Measurements from ENCODE around the gene INPP5A. TPM values are rescaled to one million over a fixed set of nuclear protein-coding genes. Genes with fewer than 3 reads are reported as not detected.

INPP5A gene
- total RNA-seq, 3 donors from 2014 or later, result 26.6 to 50.6 (median 38.7) TPM

- no peak overlapping the region for H3K27ac ChIP-seq
- intact Hi-C loops (cut with DNase I; ENCODE audit: low total_unique reads), result no loop called here
Measured at GRCh38 chr10:132726194-132726593, 188.6 kb downstream of the INPP5A start.

GRCh38 chr10:132726951-132727350 lies 189.4 kb downstream of the INPP5A start:
- no peaks in the 10 kb centered on the region for H3K9me3 ChIP-seq
- H3K27ac ChIP-seq, result no peak overlapping the region
- TF ChIP-seq POLR2AphosphoS5 (IDR thresholded peaks at IDR 0.05) (no peak), POLR2A (IDR thresholded peaks at IDR 0.05) (no peak)
- TF ChIP-seq, protein P1, sequence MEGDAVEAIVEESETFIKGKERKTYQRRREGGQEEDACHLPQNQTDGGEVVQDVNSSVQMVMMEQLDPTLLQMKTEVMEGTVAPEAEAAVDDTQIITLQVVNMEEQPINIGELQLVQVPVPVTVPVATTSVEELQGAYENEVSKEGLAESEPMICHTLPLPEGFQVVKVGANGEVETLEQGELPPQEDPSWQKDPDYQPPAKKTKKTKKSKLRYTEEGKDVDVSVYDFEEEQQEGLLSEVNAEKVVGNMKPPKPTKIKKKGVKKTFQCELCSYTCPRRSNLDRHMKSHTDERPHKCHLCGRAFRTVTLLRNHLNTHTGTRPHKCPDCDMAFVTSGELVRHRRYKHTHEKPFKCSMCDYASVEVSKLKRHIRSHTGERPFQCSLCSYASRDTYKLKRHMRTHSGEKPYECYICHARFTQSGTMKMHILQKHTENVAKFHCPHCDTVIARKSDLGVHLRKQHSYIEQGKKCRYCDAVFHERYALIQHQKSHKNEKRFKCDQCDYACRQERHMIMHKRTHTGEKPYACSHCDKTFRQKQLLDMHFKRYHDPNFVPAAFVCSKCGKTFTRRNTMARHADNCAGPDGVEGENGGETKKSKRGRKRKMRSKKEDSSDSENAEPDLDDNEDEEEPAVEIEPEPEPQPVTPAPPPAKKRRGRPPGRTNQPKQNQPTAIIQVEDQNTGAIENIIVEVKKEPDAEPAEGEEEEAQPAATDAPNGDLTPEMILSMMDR (IDR thresholded peaks at IDR 0.05), result no peak
- no peaks in the 10 kb centered on the region for H3K27me3 ChIP-seq
- DNase-seq (ENCODE audit: low spot score in 2 of 2), result no peak
- H3K4me3 ChIP-seq, result no peak overlapping the region
- intact Hi-C loops (cut with DNase I; ENCODE audit: low total_unique reads), result no loop called here
- no peaks in the 10 kb centered on the region for H3K36me3 ChIP-seq
- no peaks in the 10 kb centered on the region for H3K4me1 ChIP-seq

More at GRCh38 chr10:132726194-132726593, 188.6 kb downstream of the INPP5A start:
- H3K27me3 ChIP-seq, result no peaks in the 10 kb centered on the region
- H3K4me3 ChIP-seq, result no peak overlapping the region
- DNase-seq (ENCODE audit: low spot score in 2 of 2), result no peak
- H3K4me1 ChIP-seq, result no peaks in the 10 kb centered on the region
- no peaks in the 10 kb centered on the region for H3K36me3 ChIP-seq
- no peaks in the 10 kb centered on the region for H3K9me3 ChIP-seq
- no peak for TF ChIP-seq POLR2A (IDR thresholded peaks at IDR 0.05)
- TF ChIP-seq, protein P1 (IDR thresholded peaks at IDR 0.05), result no peak
- no peak for TF ChIP-seq POLR2AphosphoS5 (IDR thresholded peaks at IDR 0.05)

- DNase-seq (ENCODE audit: low spot score in 2 of 2), result no peak
- H3K36me3 ChIP-seq, result no peaks in the 10 kb centered on the region
Measured at GRCh38 chr10:132727411-132727810, 189.8 kb downstream of the INPP5A start.

GRCh38 chr10:132728321-132728720 lies 190.7 kb downstream of the INPP5A start:
- TF ChIP-seq POLR2AphosphoS5 (IDR thresholded peaks at IDR 0.05) (no peak), POLR2A (IDR thresholded peaks at IDR 0.05) (no peak)
- TF ChIP-seq, protein P1 (IDR thresholded peaks at IDR 0.05), result no peak
- intact Hi-C loops (cut with DNase I; ENCODE audit: low total_unique reads), result no loop called here
- no peak overlapping the region for H3K4me3 ChIP-seq
- no peak overlapping the region for H3K27ac ChIP-seq
- H3K27me3 ChIP-seq, result no peaks in the 10 kb centered on the region
- no peaks in the 10 kb centered on the region for H3K36me3 ChIP-seq
- H3K9me3 ChIP-seq, result no peaks in the 10 kb centered on the region
- H3K4me1 ChIP-seq, result no peaks in the 10 kb centered on the region
- DNase-seq (ENCODE audit: low spot score in 2 of 2), result no peak

More at GRCh38 chr10:132727411-132727810, 189.8 kb downstream of the INPP5A start:
- Histone ChIP-seq H3K27ac (no peak overlapping the region), H3K4me3 (no peak overlapping the region), H3K27me3 (no peaks in the 10 kb centered on the region), H3K9me3 (no peaks in the 10 kb centered on the region), H3K4me1 (no peaks in the 10 kb centered on the region)
- intact Hi-C loops (cut with DNase I; ENCODE audit: low total_unique reads), result no loop called here
- no peak for TF ChIP-seq POLR2A (IDR thresholded peaks at IDR 0.05)
- TF ChIP-seq, protein P1 (IDR thresholded peaks at IDR 0.05), result no peak
- no peak for TF ChIP-seq POLR2AphosphoS5 (IDR thresholded peaks at IDR 0.05)

- Histone ChIP-seq H3K4me3 (no peak overlapping the region), H3K9me3 (no peaks in the 10 kb centered on the region), H3K36me3 (no peaks in the 10 kb centered on the region), H3K27ac (no peak overlapping the region), H3K4me1 (no peaks in the 10 kb centered on the region), H3K27me3 (no peaks in the 10 kb centered on the region)
- no peak for DNase-seq (ENCODE audit: low spot score in 2 of 2)
- TF ChIP-seq POLR2AphosphoS5 (IDR thresholded peaks at IDR 0.05), result no peak
- intact Hi-C loops (cut with DNase I; ENCODE audit: low total_unique reads), result no loop called here
Measured at GRCh38 chr10:132728741-132729140, 191.2 kb downstream of the INPP5A start.
